ENCODE measurements around the gene FLAD1. TPM values are rescaled to one million over a fixed set of nuclear protein-coding genes. Genes with fewer than 3 reads are reported as not detected.
A peak's percentile ranks its signal among the peaks of the same experiment; 100 is the strongest.

Gene FLAD1
- total RNA-seq, 4 donors from 2014 or later = 17.4 to 33.6 (median 23.6) TPM

DNA sequence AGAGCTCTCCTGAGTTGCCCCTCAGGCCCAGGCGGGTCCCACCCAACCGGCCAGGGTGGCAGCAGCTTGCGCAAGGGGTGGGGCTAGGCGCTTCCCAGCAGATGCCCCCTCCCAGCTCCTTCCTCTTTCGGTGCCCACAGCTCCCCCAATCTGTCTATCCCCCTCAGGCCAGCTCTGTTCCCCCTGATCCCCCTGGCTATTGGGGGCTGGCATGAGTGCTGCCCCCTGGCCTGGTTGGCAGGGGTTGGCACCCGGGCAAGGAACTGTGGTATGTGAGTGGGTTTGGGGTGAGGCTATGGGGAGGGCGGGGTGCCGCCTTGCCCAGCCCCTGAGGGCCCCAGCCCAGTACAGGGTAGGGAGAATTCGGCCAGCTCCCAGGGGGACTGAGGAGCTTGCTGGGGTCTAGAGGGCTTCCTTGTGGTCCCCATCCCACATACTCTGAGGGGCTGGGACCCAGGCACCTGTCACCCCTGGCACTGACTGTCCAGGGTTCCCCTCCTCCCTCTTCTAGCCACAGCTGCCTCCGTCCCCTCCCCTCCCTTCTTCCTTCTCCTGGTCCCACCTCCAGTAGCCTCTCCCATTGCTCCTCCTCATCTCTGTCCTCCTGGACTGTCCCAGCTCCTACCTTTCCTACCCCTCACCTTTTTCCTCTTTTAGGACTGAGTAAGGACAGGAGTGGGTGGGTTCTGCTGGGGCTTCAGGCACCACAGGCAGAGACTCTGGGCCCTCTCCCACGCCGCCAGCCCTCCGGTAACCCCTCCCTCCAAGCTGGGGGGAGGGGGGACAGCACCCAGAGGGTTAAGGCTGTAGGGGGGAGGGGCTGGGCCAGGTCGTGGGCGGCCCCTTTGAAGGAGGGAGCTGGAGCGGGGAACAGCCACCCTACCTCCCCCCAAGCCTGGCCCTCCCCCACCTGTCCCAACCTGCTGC lies 25.1 kb downstream of the FLAD1 start:
- peak overlapping the region; percentile 72 to 99 (median 94) for H3K27ac ChIP-seq
- H3K27me3 ChIP-seq = no peaks in the 10 kb centered on the region
- WGBS, 2 donors = 40 to 46% methylated on average over 15 to 16 of the region's 16 CpGs
- no peak for DNase-seq (ENCODE audit: low spot score in 2 of 2)
- H3K36me3 ChIP-seq = no peaks in the 10 kb centered on the region
- H3K4me3 ChIP-seq = peak overlapping the region; percentile 13 to 50 (median 28)
- H3K9me3 ChIP-seq = no peaks in the 10 kb centered on the region
- H3K4me1 ChIP-seq = peaks cover 0 to 95% (median 85%) of the 10 kb centered on the region in 4 donors
- TF ChIP-seq POLR2A (IDR thresholded peaks at IDR 0.05) (no peak), EP300 (IDR thresholded peaks at IDR 0.05) (no peak)
- TF ChIP-seq, protein P1, sequence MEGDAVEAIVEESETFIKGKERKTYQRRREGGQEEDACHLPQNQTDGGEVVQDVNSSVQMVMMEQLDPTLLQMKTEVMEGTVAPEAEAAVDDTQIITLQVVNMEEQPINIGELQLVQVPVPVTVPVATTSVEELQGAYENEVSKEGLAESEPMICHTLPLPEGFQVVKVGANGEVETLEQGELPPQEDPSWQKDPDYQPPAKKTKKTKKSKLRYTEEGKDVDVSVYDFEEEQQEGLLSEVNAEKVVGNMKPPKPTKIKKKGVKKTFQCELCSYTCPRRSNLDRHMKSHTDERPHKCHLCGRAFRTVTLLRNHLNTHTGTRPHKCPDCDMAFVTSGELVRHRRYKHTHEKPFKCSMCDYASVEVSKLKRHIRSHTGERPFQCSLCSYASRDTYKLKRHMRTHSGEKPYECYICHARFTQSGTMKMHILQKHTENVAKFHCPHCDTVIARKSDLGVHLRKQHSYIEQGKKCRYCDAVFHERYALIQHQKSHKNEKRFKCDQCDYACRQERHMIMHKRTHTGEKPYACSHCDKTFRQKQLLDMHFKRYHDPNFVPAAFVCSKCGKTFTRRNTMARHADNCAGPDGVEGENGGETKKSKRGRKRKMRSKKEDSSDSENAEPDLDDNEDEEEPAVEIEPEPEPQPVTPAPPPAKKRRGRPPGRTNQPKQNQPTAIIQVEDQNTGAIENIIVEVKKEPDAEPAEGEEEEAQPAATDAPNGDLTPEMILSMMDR (IDR thresholded peaks at IDR 0.05) = no peak

DNA sequence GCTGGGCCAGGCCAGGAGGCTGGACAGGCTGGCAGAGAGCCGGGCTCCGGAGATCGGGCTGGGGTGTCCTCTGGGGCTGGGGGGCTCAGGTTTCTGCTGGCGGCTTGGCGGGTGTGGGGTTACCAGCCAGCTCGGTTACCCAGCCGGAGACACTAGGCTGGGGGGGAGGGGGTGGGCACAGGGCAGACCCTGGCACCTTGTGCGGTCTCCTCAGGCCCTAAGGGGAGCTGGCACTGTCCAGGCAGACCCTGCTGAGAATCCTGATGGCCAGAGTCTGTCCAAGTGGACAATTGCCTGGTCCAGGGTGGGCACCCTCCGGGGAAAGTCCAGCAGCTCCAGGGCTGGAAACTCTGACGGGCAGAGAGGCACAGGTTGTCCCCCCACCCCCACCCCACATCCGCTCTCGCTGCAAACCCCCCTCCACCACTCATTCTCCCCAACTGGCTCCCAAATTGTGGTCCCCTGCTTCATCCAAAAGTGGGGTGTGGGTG lies 26.1 kb downstream of the FLAD1 start:
- H3K4me3 ChIP-seq = peak overlapping the region; percentile 13 to 50 (median 28)
- peak overlapping the region; percentile 72 to 99 (median 94) for H3K27ac ChIP-seq
- no peak for DNase-seq (ENCODE audit: low spot score in 2 of 2)
- peaks cover 0 to 98% (median 87%) of the 10 kb centered on the region in 4 donors for H3K4me1 ChIP-seq
- H3K36me3 ChIP-seq = no peaks in the 10 kb centered on the region
- 66 to 70% methylated on average over 6 to 10 of the region's 12 CpGs for WGBS, 2 donors
- TF ChIP-seq, protein P1 (IDR thresholded peaks at IDR 0.05) = no peak
- TF ChIP-seq EP300 (IDR thresholded peaks at IDR 0.05) (no peak), POLR2A (IDR thresholded peaks at IDR 0.05) (no peak)
- no peaks in the 10 kb centered on the region for H3K9me3 ChIP-seq
- H3K27me3 ChIP-seq = no peaks in the 10 kb centered on the region

DNA sequence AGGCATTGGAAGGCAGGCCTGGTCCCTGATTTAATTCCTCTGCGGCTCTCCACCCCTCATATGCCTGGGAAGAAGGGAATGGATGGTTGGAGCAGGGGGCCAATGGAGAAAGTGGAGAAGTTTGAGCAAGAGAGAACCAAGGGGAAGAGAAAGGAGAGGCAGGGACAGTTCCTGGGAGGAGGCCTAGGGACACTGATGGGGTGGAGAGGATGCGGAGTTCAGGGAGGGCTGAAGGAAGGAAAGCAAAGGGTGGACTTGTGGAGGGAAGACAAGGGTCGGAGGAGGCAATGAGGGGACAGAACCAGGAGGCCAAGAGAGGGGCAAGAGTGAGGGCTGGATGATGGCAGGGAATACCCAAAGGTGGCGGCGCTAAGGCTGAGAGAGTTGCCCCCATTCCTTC lies 26.6 kb downstream of the FLAD1 start:
- TF ChIP-seq POLR2A (IDR thresholded peaks at IDR 0.05) (no peak), EP300 (IDR thresholded peaks at IDR 0.05) (no peak)
- DNase-seq (ENCODE audit: low spot score in 2 of 2) = no peak
- Histone ChIP-seq H3K27me3 (no peaks in the 10 kb centered on the region), H3K4me1 (peaks cover 0 to 93% (median 83%) of the 10 kb centered on the region in 4 donors), H3K9me3 (no peaks in the 10 kb centered on the region), H3K36me3 (peaks cover 0 to 4% (median 0%) of the 10 kb centered on the region in 3 donors), H3K27ac (peak overlapping the region in 3 of 4 donors; percentile 88 to 99 (median 99)), H3K4me3 (peak overlapping the region in 3 of 4 donors; percentile 5 to 50 (median 34))
- 81 to 85% methylated on average over 5 of the region's 5 CpGs for WGBS, 2 donors

DNA sequence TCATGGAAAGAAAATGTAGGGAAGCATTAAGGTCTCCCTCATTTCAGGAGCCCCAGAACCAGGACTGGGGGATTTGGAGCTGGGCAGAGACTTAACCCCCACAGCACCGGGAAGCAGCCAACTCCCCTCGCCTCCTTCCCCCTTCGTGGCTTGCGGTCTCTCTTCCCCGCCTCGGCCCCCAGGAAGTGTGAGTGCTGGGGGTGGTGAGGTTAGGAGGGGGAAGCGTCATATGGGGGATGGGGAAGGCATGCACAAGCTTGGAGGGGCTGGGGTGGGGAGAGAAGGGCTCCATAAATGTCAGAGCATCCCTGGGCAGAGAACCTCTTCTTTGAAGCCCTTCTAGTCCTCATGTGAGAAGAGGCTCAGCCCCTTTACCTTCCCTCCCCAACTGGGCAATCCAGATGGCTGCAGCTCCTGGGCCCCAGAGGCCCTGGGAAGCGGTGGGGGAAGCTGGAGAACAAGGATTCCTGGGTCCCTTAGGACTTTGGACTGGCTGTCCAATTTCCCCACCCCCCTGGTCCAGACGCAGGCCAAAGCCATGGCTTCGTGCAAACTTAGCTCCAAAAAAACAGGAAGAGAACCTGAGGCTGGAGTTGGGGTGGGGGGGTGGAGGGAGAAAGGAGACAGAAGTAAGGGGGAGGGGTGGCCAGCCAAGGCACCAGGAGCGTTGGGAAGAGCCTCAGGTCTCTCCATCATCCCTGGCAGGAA lies 27.2 kb downstream of the FLAD1 start:
- Histone ChIP-seq H3K4me1 (peaks cover 0 to 87% (median 77%) of the 10 kb centered on the region in 4 donors), H3K36me3 (peaks cover 0 to 11% (median 0%) of the 10 kb centered on the region in 3 donors), H3K9me3 (no peaks in the 10 kb centered on the region), H3K27me3 (no peaks in the 10 kb centered on the region), H3K27ac (peak overlapping the region; percentile 74 to 99 (median 94)), H3K4me3 (peak overlapping the region in 3 of 4 donors; percentile 5 to 50 (median 34))
- 35 to 42% methylated on average over 11 of the region's 11 CpGs for WGBS, 2 donors
- no peak for DNase-seq (ENCODE audit: low spot score in 2 of 2)
- no peak for TF ChIP-seq EP300 (IDR thresholded peaks at IDR 0.05)
- TF ChIP-seq, protein P1 (IDR thresholded peaks at IDR 0.05) = no peak

DNA sequence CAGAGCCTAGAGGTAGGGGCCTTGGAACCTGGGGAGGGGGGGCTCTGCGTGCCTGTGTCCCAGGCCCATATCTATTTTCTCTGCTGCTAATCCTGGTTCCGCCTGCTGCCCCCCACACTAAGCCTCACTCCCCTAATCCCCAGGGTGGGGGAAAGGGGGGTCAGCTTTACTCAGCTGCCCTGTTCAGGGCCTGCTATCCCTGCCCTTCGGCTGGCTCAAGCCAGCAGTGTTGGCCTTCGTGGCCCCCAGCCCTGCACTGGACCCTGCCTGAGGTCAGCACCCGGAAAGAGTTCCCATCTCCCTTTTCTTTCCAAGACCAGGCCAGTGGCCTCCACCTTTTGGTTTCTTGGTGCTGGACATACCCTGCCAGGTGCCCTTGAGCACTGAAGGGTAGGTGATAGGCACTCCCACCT lies 27.9 kb downstream of the FLAD1 start:
- WGBS, 2 donors = 59 to 72% methylated on average over 4 to 5 of the region's 5 CpGs

More for the DNA sequence above, 27.9 kb downstream of the FLAD1 start:
- H3K27ac ChIP-seq = peak overlapping the region; percentile 74 to 99 (median 94)
- H3K36me3 ChIP-seq = peaks cover 0 to 17% (median 0%) of the 10 kb centered on the region in 3 donors
- H3K4me1 ChIP-seq = peaks cover 0 to 82% (median 70%) of the 10 kb centered on the region in 4 donors
- DNase-seq (ENCODE audit: low spot score in 2 of 2) = no peak
- TF ChIP-seq EP300 (IDR thresholded peaks at IDR 0.05) (no peak), POLR2A (IDR thresholded peaks at IDR 0.05) (no peak)
- TF ChIP-seq, protein P1 (IDR thresholded peaks at IDR 0.05) = no peak
- H3K27me3 ChIP-seq = no peaks in the 10 kb centered on the region
- H3K4me3 ChIP-seq = peak overlapping the region in 2 of 4 donors; percentile 34 to 50
- H3K9me3 ChIP-seq = no peaks in the 10 kb centered on the region

Measured in tibial nerve (tissue), 4 donors.